Measurements from ENCODE around the gene NFASC. TPM values are rescaled to one million over a fixed set of nuclear protein-coding genes. Genes with fewer than 3 reads are reported as not detected.

Gene NFASC
- total RNA-seq, 1 donor from 2014 or later = 29.6 TPM

GRCh38 chr1:204962742-204963632 lies 92.3 kb downstream of the NFASC start:
- no peaks in the 10 kb centered on the region for H3K9me3 ChIP-seq (ENCODE audit: insufficient read depth, low read depth, low read length)
- TF ChIP-seq EZH2 (IDR thresholded peaks at IDR 0.05; ENCODE audit: insufficient read depth, low read length) (no peak), CTCF (IDR thresholded peaks at IDR 0.05; ENCODE audit: insufficient read depth, low read depth, low read length) (no peak)
- no peak overlapping the region for H3K9ac ChIP-seq (ENCODE audit: low read length)
- no peak overlapping the region for H3K4me2 ChIP-seq (ENCODE audit: low read length)
- no peak overlapping the region for H3K27ac ChIP-seq (ENCODE audit: low read depth, low read length)
- H2AFZ ChIP-seq (ENCODE audit: low read depth, low read length) = no peak overlapping the region
- Mint-ChIP-seq H3K36me3 (ENCODE audit: low read depth, unreplicated experiment) (peaks cover 28% of the 10 kb centered on the region), H3K4me1 (ENCODE audit: low read depth, unreplicated experiment) (peaks cover 6% of the 10 kb centered on the region), H3K27ac (ENCODE audit: unreplicated experiment) (no peak overlapping the region), H3K4me3 (ENCODE audit: unreplicated experiment) (no peak overlapping the region), H3K9me3 (ENCODE audit: unreplicated experiment) (peaks cover 6% of the 10 kb centered on the region), H3K27me3 (ENCODE audit: low read depth, unreplicated experiment) (peaks cover 53% of the 10 kb centered on the region)
- no peaks in the 10 kb centered on the region for H3K27me3 ChIP-seq (ENCODE audit: insufficient read depth, low read length)
- DNase-seq (ENCODE audit: low read depth) (no peak), FAIRE-seq (no peak)
- no peaks in the 10 kb centered on the region for H4K20me1 ChIP-seq (ENCODE audit: insufficient read depth, low read length)
- H3K36me3 ChIP-seq (ENCODE audit: insufficient read depth, low read length) = no peaks in the 10 kb centered on the region
- H3K79me2 ChIP-seq (ENCODE audit: insufficient read depth, low read length) = no peaks in the 10 kb centered on the region
- H3K4me1 ChIP-seq (ENCODE audit: insufficient read depth, low read length) = no peaks in the 10 kb centered on the region
- no peak overlapping the region for H3K4me3 ChIP-seq (ENCODE audit: insufficient read depth, low read depth, low read length)

GRCh38 chr1:204967451-204967850 lies 96.8 kb downstream of the NFASC start:
- TF ChIP-seq CTCF (IDR thresholded peaks at IDR 0.05; ENCODE audit: insufficient read depth, low read depth, low read length) (no peak), EZH2 (IDR thresholded peaks at IDR 0.05; ENCODE audit: insufficient read depth, low read length) (no peak)
- Histone ChIP-seq H3K9me3 (ENCODE audit: insufficient read depth, low read depth, low read length) (no peaks in the 10 kb centered on the region), H3K79me2 (ENCODE audit: insufficient read depth, low read length) (no peaks in the 10 kb centered on the region), H3K4me1 (ENCODE audit: insufficient read depth, low read length) (peaks cover 7% of the 10 kb centered on the region), H3K27ac (ENCODE audit: low read depth, low read length) (no peak overlapping the region), H2AFZ (ENCODE audit: low read depth, low read length) (no peak overlapping the region), H3K4me3 (ENCODE audit: insufficient read depth, low read depth, low read length) (no peak overlapping the region), H3K36me3 (ENCODE audit: insufficient read depth, low read length) (no peaks in the 10 kb centered on the region), H3K9ac (ENCODE audit: low read length) (no peak overlapping the region), H4K20me1 (ENCODE audit: insufficient read depth, low read length) (no peaks in the 10 kb centered on the region), H3K4me2 (ENCODE audit: low read length) (no peak overlapping the region), H3K27me3 (ENCODE audit: insufficient read depth, low read length) (no peaks in the 10 kb centered on the region)
- Mint-ChIP-seq H3K4me1 (ENCODE audit: low read depth, unreplicated experiment) (peaks cover 12% of the 10 kb centered on the region), H3K27ac (ENCODE audit: unreplicated experiment) (no peak overlapping the region), H3K9me3 (ENCODE audit: unreplicated experiment) (peaks cover 8% of the 10 kb centered on the region), H3K27me3 (ENCODE audit: low read depth, unreplicated experiment) (peaks cover 39% of the 10 kb centered on the region), H3K36me3 (ENCODE audit: low read depth, unreplicated experiment) (peaks cover 33% of the 10 kb centered on the region), H3K4me3 (ENCODE audit: unreplicated experiment) (no peak overlapping the region)
- FAIRE-seq (no peak), DNase-seq (ENCODE audit: low read depth) (no peak)

GRCh38 chr1:204968135-204968534 lies 97.5 kb downstream of the NFASC start:
- no peak for TF ChIP-seq EZH2 (IDR thresholded peaks at IDR 0.05; ENCODE audit: insufficient read depth, low read length)
- no peak for TF ChIP-seq CTCF (IDR thresholded peaks at IDR 0.05; ENCODE audit: insufficient read depth, low read depth, low read length)
- Histone ChIP-seq H3K4me1 (ENCODE audit: insufficient read depth, low read length) (peaks cover 10% of the 10 kb centered on the region), H3K27me3 (ENCODE audit: insufficient read depth, low read length) (no peaks in the 10 kb centered on the region), H3K36me3 (ENCODE audit: insufficient read depth, low read length) (no peaks in the 10 kb centered on the region), H2AFZ (ENCODE audit: low read depth, low read length) (no peak overlapping the region), H3K79me2 (ENCODE audit: insufficient read depth, low read length) (no peaks in the 10 kb centered on the region), H3K9ac (ENCODE audit: low read length) (no peak overlapping the region), H3K4me2 (ENCODE audit: low read length) (no peak overlapping the region), H4K20me1 (ENCODE audit: insufficient read depth, low read length) (no peaks in the 10 kb centered on the region), H3K4me3 (ENCODE audit: insufficient read depth, low read depth, low read length) (no peak overlapping the region), H3K27ac (ENCODE audit: low read depth, low read length) (no peak overlapping the region), H3K9me3 (ENCODE audit: insufficient read depth, low read depth, low read length) (no peaks in the 10 kb centered on the region)
- no peak overlapping the region for H3K4me3 Mint-ChIP-seq (ENCODE audit: unreplicated experiment)
- H3K36me3 Mint-ChIP-seq (ENCODE audit: low read depth, unreplicated experiment) = peaks cover 33% of the 10 kb centered on the region
- FAIRE-seq (no peak), DNase-seq (ENCODE audit: low read depth) (no peak)
- peaks cover 16% of the 10 kb centered on the region for H3K4me1 Mint-ChIP-seq (ENCODE audit: low read depth, unreplicated experiment)
- peaks cover 8% of the 10 kb centered on the region for H3K9me3 Mint-ChIP-seq (ENCODE audit: unreplicated experiment)
- peaks cover 39% of the 10 kb centered on the region for H3K27me3 Mint-ChIP-seq (ENCODE audit: low read depth, unreplicated experiment)
- no peak overlapping the region for H3K27ac Mint-ChIP-seq (ENCODE audit: unreplicated experiment)

Measured in astrocyte (in vitro differentiated cells and primary cell).